ENCODE data around the gene HPS4.
"Not testable (repeated sequence)": the region's sequence is repeated elsewhere in the genome, so short reads cannot be mapped to it uniquely, and the experiment has no call there.

The HPS4 gene

GRCh38 chr22:26439559-26439958 is 44.0 kb downstream of the HPS4 start:
- ATAC-seq (no peak), DNase-seq (no peak)

- not testable (repeated sequence) for DNase-seq, ATAC-seq
Measured at GRCh38 chr22:26438776-26439175, 44.8 kb downstream of the HPS4 start.

GRCh38 chr22:26437694-26438392 is 45.7 kb downstream of the HPS4 start:
- DNase-seq (no peak), ATAC-seq (no peak)

GRCh38 chr22:26436903-26437515 is 46.6 kb downstream of the HPS4 start:
- ATAC-seq: no peak

GRCh38 chr22:26435327-26436093 is 48.1 kb downstream of the HPS4 start:
- no peak for ATAC-seq
- no peak for DNase-seq

More at GRCh38 chr22:26436903-26437515, 46.6 kb downstream of the HPS4 start:
- DNase-seq: no peak

GRCh38 chr22:26433805-26434204 is 49.8 kb downstream of the HPS4 start:
- ATAC-seq: no peak
- no peak for DNase-seq

GRCh38 chr22:26432619-26433311 is 50.8 kb downstream of the HPS4 start:
- DNase-seq: no peak

GRCh38 chr22:26431261-26431995 is 52.2 kb downstream of the HPS4 start:
- DNase-seq: no peak
- ATAC-seq: no peak

More at GRCh38 chr22:26432619-26433311, 50.8 kb downstream of the HPS4 start:
- ATAC-seq: no peak

GRCh38 chr22:26430600-26430999 is 53.0 kb downstream of the HPS4 start:
- DNase-seq (no peak), ATAC-seq (no peak)

- ATAC-seq (no peak), DNase-seq (peak; percentile 26)
Measured at GRCh38 chr22:26429458-26430286, 53.9 kb downstream of the HPS4 start.

GRCh38 chr22:26428515-26429457 is 54.8 kb downstream of the HPS4 start, which contains the start of gene ASPHD2:
Gene ASPHD2 (plus strand): TSS chr22:26429260. CDS start chr22:26433616, 4,356 bp downstream.
- DNase-seq: peak; percentile 79
- peak; percentile 87 for ATAC-seq

- no peak for DNase-seq
- no peak for ATAC-seq
Measured at GRCh38 chr22:26426924-26427323, 56.7 kb downstream of the HPS4 start.

GRCh38 chr22:26418620-26419019 is 65.0 kb downstream of the HPS4 start:
- DNase-seq: no peak
- ATAC-seq: no peak

GRCh38 chr22:26417406-26417805 is 66.2 kb downstream of the HPS4 start:
- DNase-seq: no peak
- ATAC-seq: no peak

GRCh38 chr22:26416670-26417276 is 66.8 kb downstream of the HPS4 start:
- DNase-seq: no peak
- ATAC-seq: no peak

GRCh38 chr22:26416256-26416655 is 67.3 kb downstream of the HPS4 start:
- no peak for DNase-seq
- ATAC-seq: no peak

- DNase-seq (no peak), ATAC-seq (no peak)
Measured at GRCh38 chr22:26414347-26414746, 69.2 kb downstream of the HPS4 start.

GRCh38 chr22:26410386-26410785 is 73.2 kb downstream of the HPS4 start:
- no peak for DNase-seq

GRCh38 chr22:26409719-26410335 is 73.8 kb downstream of the HPS4 start:
- ATAC-seq (no peak), DNase-seq (no peak)

More at GRCh38 chr22:26410386-26410785, 73.2 kb downstream of the HPS4 start:
- ATAC-seq: no peak
